ENCODE measurements around the gene VPS16. TPM values are rescaled to one million over a fixed set of nuclear protein-coding genes. Genes with fewer than 3 reads are reported as not detected.

VPS16 gene
- total and polyA plus RNA-seq, 2 donors (not counting 1 experiment from before 2014, with no cell fraction given): 63.0 to 68.2 TPM

GRCh38 chr20:2903686-2904085 lies 63.1 kb downstream of the VPS16 start:
- no peaks in the 10 kb centered on the region for H3K27me3 ChIP-seq (replicated peaks in 1 of 4; ENCODE audit: control extremely low read depth in 1 of 4, control insufficient read depth in 3 of 4, insufficient read depth in 4 of 4, low read length in 3 of 4)
- Mint-ChIP-seq H3K27me3 (no peaks in the 10 kb centered on the region), H3K9me3 (ENCODE audit: insufficient read depth) (no peaks in the 10 kb centered on the region), H3K27ac (no peak overlapping the region), H3K4me3 (no peak overlapping the region), H3K4me1 (peaks cover 30% of the 10 kb centered on the region)
- H3K36me3 ChIP-seq (replicated peaks in 1 of 2; ENCODE audit: control extremely low read depth in 1 of 2, control insufficient read depth in 1 of 2, extremely low read depth in 1 of 2, insufficient read depth in 2 of 2, low read length in 1 of 2): peaks cover 0 to 5% of the 10 kb centered on the region in 2 experiments
- CTCF ChIA-PET: no interaction called here
- no peak for DNase-seq
- H4K20me1 ChIP-seq (ENCODE audit: control insufficient read depth, insufficient read depth, low read length, poor library complexity, severe bottlenecking): peaks cover 8% of the 10 kb centered on the region
- POLR2A ChIA-PET: no interaction called here
- H3K79me2 ChIP-seq (ENCODE audit: control insufficient read depth, insufficient read depth, low read length): peaks cover 62% of the 10 kb centered on the region
- no peak for ATAC-seq (ENCODE audit: low read depth)
- TF ChIP-seq CTCF (IDR thresholded peaks at IDR 0.05) (no peak), EZH2 (IDR thresholded peaks at IDR 0.05; ENCODE audit: borderline replicate concordance, insufficient read depth, low read depth, low read length, poor library complexity, severe bottlenecking) (no peak)
- peaks cover 31% of the 10 kb centered on the region in 2 donors for H3K4me1 ChIP-seq (ENCODE audit: control insufficient read depth in 2 of 2, insufficient read depth in 2 of 2, low read length in 2 of 2)
- WGBS (ENCODE audit: insufficient coverage): 100% methylated on average over 2 of the region's 6 CpGs
- no peaks in the 10 kb centered on the region for H3K9me3 ChIP-seq (ENCODE audit: control extremely low read depth in 1 of 3, control insufficient read depth in 2 of 3, insufficient read depth in 1 of 3, low read length in 2 of 3)
- H3K27ac ChIP-seq (ENCODE audit: low read length in 2 of 2): no peak overlapping the region
- H2AFZ ChIP-seq (ENCODE audit: insufficient read depth, low read depth, low read length, poor library complexity, severe bottlenecking): no peak overlapping the region
- no peak overlapping the region for H3K9ac ChIP-seq (ENCODE audit: low read length)
- intact Hi-C loops (cut with micrococcal nuclease): no loop called here
- no peak overlapping the region for H3K4me2 ChIP-seq (replicated peaks; ENCODE audit: low read depth, low read length, poor library complexity, severe bottlenecking)
- H3K4me3 ChIP-seq (ENCODE audit: control extremely low read depth in 1 of 5, extremely low read depth in 1 of 5, insufficient read depth in 1 of 5, low read depth in 2 of 5, low read length in 4 of 5): no peak overlapping the region

GRCh38 chr20:2907519-2907918 lies 67.0 kb downstream of the VPS16 start:
- H3K9me3 ChIP-seq (ENCODE audit: control extremely low read depth in 1 of 3, control insufficient read depth in 2 of 3, insufficient read depth in 1 of 3, low read length in 2 of 3): no peaks in the 10 kb centered on the region
- ChIA-PET POLR2A (no interaction called here), CTCF (no interaction called here)
- WGBS (ENCODE audit: insufficient coverage): no CpG with 5 or more reads among the region's 3 CpGs
- peaks cover 8% of the 10 kb centered on the region for H4K20me1 ChIP-seq (ENCODE audit: control insufficient read depth, insufficient read depth, low read length, poor library complexity, severe bottlenecking)
- H3K4me2 ChIP-seq (replicated peaks; ENCODE audit: low read depth, low read length, poor library complexity, severe bottlenecking): no peak overlapping the region
- H3K9me3 Mint-ChIP-seq (ENCODE audit: insufficient read depth): no peaks in the 10 kb centered on the region
- no peak for DNase-seq
- H3K4me3 ChIP-seq (ENCODE audit: control extremely low read depth in 1 of 5, extremely low read depth in 1 of 5, insufficient read depth in 1 of 5, low read depth in 2 of 5, low read length in 4 of 5): no peak overlapping the region
- no peak for TF ChIP-seq EZH2 (IDR thresholded peaks at IDR 0.05; ENCODE audit: borderline replicate concordance, insufficient read depth, low read depth, low read length, poor library complexity, severe bottlenecking)
- TF ChIP-seq CTCF (IDR thresholded peaks at IDR 0.05): no peak
- H3K4me1 Mint-ChIP-seq: peaks cover 3% of the 10 kb centered on the region
- peaks cover 0 to 7% of the 10 kb centered on the region in 2 experiments for H3K36me3 ChIP-seq (replicated peaks in 1 of 2; ENCODE audit: control extremely low read depth in 1 of 2, control insufficient read depth in 1 of 2, extremely low read depth in 1 of 2, insufficient read depth in 2 of 2, low read length in 1 of 2)
- H3K27ac Mint-ChIP-seq: no peak overlapping the region
- H3K4me1 ChIP-seq (ENCODE audit: control insufficient read depth in 2 of 2, insufficient read depth in 2 of 2, low read length in 2 of 2): no peaks in the 10 kb centered on the region
- no peak overlapping the region for H3K4me3 Mint-ChIP-seq
- no peaks in the 10 kb centered on the region for H3K27me3 Mint-ChIP-seq
- no peak overlapping the region for H3K9ac ChIP-seq (ENCODE audit: low read length)
- no peak overlapping the region for H2AFZ ChIP-seq (ENCODE audit: insufficient read depth, low read depth, low read length, poor library complexity, severe bottlenecking)
- no peak overlapping the region for H3K27ac ChIP-seq (ENCODE audit: low read length in 2 of 2)
- no peaks in the 10 kb centered on the region for H3K27me3 ChIP-seq (replicated peaks in 1 of 4; ENCODE audit: control extremely low read depth in 1 of 4, control insufficient read depth in 3 of 4, insufficient read depth in 4 of 4, low read length in 3 of 4)
- intact Hi-C loops (cut with micrococcal nuclease): no loop called here
- no peak for ATAC-seq (ENCODE audit: low read depth)
- peaks cover 35% of the 10 kb centered on the region for H3K79me2 ChIP-seq (ENCODE audit: control insufficient read depth, insufficient read depth, low read length)
